NCI-H2196 (cell line): Measurements from ENCODE around the gene MSH2.
"Not testable (repeated sequence)": the region's sequence is repeated elsewhere in the genome, so short reads cannot be mapped to it uniquely, and the experiment has no call there.

Source experiments
- DNase-seq: peaks from one replicate; lab custom pipeline; 2025; ENCODE audit not compliant: unreplicated experiment; lab: John Stamatoyannopoulos, UW

Gene MSH2

GRCh38 chr2:47471429-47472116 lies 68.6 kb downstream of the MSH2 start:
- no peak for DNase-seq

- no peak for DNase-seq
Observed at GRCh38 chr2:47479863-47480262, 76.9 kb downstream of the MSH2 start.

DNA sequence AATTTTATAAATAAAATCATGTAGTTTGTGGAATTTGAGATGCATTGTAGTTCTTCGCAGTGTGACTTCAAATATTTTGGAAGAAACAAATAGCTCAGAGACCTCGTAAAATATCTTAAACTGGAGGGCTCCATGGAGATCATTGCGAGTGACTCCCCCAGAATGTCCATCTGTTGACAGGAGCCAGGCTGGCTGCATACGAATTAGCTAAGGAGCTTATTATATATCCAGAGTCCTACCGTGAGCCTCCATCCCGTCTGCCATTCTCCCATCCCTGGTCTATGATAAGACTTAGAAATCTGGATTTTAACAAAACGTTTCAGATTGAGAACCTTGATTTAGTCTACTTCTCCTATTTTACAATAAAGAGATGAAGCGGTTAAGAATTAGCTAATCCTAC lies 80.2 kb downstream of the MSH2 start:
- no peak for DNase-seq

DNA sequence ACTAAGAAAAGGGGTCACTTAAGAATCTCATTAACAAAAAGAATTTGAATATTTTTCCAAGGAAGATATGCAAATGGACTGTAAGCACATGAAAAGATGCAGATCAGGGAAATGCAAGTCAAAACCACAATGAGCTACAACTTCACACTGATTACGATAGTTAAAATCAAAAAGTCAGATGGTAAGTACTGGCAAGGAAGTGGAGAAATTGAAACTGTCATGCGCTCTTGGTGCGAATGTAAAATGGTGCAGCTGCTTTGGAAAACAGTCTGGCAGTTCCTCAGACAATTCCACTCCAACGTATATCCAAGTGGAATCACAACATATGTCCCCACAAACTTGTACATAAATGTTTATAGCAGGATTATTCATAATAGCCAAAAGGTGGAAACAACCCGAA lies 81.4 kb downstream of the MSH2 start:
- no peak for DNase-seq

DNA sequence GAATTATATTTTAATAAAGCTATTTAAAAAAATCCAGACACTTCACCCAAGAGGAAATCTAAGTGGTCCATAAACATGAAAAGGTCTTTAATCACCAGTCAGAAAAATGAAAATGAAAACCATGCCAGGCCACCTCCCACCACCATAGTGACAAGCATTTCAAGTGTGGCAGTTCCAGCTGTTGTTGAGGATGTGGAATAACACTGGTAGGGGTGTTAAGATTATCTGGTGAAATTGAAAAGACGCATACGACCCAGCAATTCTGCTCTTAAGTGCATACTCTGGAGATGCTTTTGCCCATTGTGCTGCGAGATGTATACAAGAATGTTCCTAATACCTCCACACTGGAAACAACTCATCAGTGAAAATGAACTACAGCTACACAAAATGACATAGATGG lies 82.2 kb downstream of the MSH2 start:
- DNase-seq: no peak

- DNase-seq: no peak
Observed at GRCh38 chr2:47485751-47486300, 82.9 kb downstream of the MSH2 start.

DNA sequence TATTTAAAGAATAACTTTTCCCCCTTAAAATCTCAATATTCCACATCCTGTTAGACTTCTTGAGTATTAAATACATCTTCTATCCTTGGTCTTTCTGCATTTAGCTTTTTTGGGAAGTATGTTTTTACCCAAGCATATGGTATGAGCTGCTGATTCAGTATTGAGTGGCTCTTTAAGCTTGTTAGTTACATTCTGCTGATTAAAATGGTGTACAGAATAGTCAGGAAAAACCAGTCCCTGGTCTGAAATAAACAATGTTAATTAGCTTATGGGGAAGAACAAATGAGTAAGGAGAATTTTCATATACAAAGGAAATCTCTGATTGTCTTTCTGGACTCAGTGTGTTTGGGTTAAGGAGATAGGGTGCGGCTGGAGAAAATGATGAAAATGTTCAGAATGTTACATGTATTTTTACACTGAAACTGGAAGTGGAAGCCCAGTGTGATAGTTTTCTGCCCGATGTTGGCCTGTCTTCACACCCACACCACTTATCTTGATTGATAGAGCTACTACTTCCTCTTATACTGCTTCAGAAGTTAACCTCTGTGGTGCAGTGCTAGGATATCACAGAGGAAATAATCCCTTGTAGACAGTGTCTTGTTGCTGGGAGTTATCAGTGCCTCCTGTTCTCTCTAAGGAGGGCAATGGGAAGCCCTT lies 84.0 kb downstream of the MSH2 start:
- no peak for DNase-seq

DNA sequence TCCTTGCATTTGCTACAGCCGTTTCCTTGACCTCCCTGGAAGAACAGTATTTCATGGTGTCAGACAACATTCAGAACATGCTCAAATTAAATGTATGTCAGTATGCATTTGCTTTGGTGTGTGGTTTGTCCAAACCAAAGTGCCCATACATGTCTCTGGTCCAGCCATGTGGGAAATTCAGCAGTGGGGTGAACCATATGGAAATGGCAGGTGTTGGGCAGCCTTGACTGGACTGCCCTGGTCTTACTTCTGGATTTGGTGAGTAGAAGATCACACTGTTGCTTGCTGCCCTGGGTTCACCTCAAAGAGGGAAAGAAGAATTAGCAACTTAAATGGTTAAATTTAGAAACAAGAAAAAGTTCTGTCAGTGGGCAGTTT lies 84.5 kb downstream of the MSH2 start:
- DNase-seq: no peak

GRCh38 chr2:47488870-47489584 lies 86.1 kb downstream of the MSH2 start:
- DNase-seq: peak; percentile 28

GRCh38 chr2:47490406-47490805 lies 87.5 kb downstream of the MSH2 start:
- no peak for DNase-seq

- no peak for DNase-seq
Observed at GRCh38 chr2:47493317-47494035, 90.5 kb downstream of the MSH2 start.

DNA sequence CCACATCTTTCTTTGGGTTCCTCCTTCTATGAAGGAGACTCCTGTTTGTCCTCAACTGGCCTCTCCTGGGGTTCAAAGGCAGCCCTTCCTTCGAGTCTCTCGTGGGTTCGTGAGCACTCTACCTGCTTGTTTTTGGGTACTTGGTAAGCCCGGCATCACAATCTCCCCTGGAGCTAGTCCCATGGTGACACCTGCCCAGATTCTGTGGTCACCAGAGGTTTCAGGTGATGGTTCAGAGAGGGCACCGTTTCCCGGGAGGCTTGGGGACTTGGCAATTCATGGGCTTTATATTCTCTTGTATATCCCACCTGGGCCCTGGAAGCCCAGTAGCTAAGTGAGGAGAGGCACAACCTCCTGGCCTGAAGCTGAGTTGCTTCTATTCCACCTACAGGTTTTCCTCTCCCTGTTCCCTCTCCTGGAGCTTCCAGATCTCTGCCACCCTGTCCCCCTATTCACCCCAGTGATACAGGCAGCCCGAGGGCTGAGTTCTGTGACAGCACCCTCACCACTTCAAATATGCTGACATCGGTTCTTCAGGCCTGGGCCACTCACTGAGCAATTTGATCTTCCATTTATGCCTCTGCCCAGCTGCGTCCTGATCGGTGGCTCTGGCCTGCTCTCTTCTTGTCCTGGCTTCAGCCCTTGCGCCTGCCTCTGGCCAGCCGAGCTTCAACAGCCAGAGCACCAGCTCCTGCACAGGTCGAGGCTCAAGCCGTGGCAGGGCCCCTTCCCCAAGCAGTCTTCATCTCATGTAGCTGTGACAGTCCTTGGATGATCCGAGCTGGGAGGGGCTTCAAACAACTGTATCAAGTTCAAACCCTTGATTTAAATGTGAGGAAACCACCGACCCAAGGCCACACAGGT lies 91.5 kb downstream of the MSH2 start:
- no peak for DNase-seq

GRCh38 chr2:47497843-47498460 lies 95.0 kb downstream of the MSH2 start:
- DNase-seq: no peak

- DNase-seq: no peak
Observed at GRCh38 chr2:47499093-47499492, 96.1 kb downstream of the MSH2 start.

DNA sequence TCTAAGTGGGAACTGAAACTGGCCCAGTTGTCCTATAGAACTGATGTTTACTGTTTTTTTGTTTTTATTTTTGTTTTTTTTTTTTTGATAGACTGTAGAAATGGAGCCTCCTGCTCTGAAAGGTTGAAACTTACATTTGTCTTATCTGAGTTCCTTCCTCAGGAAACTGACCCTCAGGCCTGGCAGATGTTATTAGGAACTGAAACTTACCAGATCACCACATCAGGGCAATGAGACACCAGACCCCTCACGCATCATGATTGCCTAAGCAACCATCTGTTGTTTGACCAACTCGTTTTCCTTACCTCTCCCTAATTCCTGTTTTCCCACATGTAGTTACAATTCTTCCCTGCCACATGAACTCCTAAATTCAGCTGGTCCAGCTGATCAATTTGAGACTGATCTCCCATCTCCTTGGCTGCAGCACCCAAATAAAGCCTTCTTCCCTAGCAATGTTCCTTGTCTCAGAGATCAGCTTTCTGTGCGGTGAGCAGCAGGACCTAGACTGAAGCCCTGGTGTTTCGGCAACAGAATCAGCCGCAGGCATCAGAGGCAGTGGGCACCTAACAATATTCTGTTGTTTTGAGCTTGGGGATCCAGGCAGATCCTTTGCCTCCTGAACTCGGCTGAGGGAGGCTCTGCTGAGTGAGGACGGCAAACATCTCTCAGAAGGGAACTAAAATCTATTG lies 96.8 kb downstream of the MSH2 start:
- DNase-seq: no peak

DNA sequence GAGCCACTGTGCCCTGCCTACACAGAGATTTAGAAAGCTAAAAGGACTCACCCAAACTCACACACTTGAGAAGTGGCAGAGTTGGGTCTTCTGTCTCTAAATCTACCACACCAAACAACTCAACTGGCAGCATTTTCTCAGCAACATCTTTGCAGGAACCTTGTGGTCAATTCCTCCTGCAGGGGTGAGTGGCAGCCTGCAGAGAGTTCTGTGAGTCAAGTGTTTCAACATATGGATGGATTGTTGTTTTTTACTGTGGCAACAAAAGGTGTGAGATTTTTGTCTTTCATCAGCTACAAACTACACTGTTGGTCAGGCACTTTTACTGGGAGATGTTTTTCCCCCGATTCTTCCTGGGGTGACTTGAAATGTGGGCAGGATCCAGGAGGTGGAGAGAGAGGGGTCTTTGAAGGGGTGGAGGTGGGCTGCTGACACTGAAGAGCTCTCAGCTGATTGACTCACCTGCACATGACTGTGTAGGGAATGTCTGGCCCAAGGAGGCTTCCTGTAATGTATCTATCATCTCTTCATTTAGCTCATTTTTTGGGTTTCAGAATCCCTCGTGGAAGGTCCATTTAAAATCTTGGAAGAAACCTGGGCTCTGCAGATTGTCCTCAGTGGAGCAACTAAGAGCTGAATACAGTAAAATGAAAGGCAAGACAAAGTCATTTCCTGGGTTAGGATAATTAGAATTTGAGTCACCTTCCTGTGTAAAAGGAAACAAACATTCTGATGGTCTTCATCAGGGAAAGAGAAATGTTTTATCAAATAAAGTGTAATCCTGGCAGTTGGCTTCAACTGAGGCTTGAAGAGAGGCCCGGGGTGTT lies 98.6 kb downstream of the MSH2 start:
- DNase-seq: no peak

DNA sequence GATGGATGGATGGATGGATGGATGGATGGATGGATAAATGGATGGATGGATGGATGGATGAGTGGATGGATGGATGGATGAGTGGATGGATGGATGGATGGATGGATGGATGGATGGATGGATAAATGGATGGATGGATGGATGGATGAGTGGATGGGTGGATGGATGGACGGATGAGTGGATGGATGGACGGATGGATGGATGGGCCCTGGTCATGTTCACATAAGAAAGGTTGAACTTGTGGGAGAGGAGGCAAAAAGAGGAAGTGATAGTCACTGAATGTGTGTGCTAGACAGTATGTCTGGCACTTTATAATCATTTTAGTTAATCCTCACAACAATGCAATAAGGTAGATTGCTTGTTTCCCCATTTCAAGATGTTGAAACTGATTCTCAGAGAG lies 99.5 kb downstream of the MSH2 start:
- DNase-seq: not testable (repeated sequence)

DNA sequence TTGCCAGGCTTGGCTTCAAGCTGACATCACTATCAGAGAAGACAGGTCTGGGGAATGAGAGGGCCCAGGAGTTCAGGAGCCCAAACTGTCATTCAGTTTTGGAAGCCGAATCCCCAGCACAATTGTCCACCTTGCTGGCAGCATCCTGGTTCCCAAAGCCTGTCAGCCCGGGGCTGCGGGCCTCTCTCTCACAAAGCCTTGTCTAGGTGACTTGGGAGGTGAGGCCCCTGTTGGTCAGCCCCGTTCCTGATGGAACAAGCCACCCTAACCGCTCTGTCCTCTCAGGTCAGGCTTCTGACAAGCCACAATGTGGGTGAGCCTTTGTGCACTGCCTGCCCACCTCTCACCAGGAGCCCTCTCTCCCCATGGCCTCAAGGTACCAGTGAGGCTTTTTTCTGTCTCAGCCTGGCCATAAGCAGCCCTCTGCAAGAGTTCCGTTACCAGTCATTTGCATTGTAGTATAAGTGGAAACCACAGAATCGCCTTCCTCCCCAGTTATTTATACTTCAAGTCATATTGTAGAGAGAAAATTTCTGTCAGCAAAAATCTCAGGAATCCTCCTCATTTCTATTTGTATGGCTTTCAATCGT lies 100.6 kb downstream of the MSH2 start:
- no peak for DNase-seq
